Hematopoietic multipotent progenitor cell treated with erythropoietin and hydrocortisone succinate and interleukin-3 and kit ligand, for 15 days (in vitro differentiated cells): ENCODE results near the gene BORCS5.

ENCODE experiments used
- DNase-seq: peaks from one replicate; pipeline ENCODE4 v3.0.0-alpha.2; 2015; ENCODE audit warnings: low spot score

BORCS5 gene

GRCh38 chr12:12518919-12519318, 162.0 kb downstream of the BORCS5 start:
- DNase-seq: no peak
